GM12878 (cell line): ENCODE data around the gene FAM222A.

Experiments
- POLR2A ChIP-seq: IDR thresholded peaks from 2 replicates; pipeline ENCODE4 v1.6.1; 2011; ENCODE audit warnings: low read depth, mild to moderate bottlenecking, low read length
- RB1 ChIP-seq: fragments of 450-650 bp; formaldehyde crosslinking; IDR thresholded peaks from 2 replicates; pipeline ENCODE4 v1.6.1; 2017; ENCODE audit warnings: mild to moderate bottlenecking, borderline replicate concordance
- YBX1 ChIP-seq: fragments of 450-650 bp; IDR thresholded peaks from 2 replicates; pipeline ENCODE4 v1.6.1; 2016; ENCODE audit warnings: antibody characterized with exemption
- YY1 ChIP-seq: IDR thresholded peaks from 2 replicates; pipeline ENCODE4 v1.6.1; 2011; ENCODE audit warnings: low read depth, mild to moderate bottlenecking, low read length
- TF ChIP-seq, protein P1 (sequence below): fragments of 450-650 bp; formaldehyde crosslinking; IDR thresholded peaks from 2 replicates; pipeline ENCODE4 v1.4.0; 2022; ENCODE audit warnings: mild to moderate bottlenecking, moderate library complexity
- TF ChIP-seq, protein P2 (sequence below): fragments of 450-650 bp; IDR thresholded peaks from 2 replicates; pipeline ENCODE4 v1.6.1; 2017; ENCODE audit warnings: antibody characterized with exemption, mild to moderate bottlenecking, moderate library complexity
- TF ChIP-seq, protein P3 (sequence below): fragments of 450-650 bp; IDR thresholded peaks from 2 replicates; pipeline ENCODE4 v1.6.1; 2017; ENCODE audit warnings: mild to moderate bottlenecking
- TF ChIP-seq, protein P4 (sequence below), 3 experiments: IDR thresholded peaks in 2 of 3; conservative IDR thresholded peaks in 1 of 3; 2 replicates each; pipeline ENCODE4 v1.5.1; 2011; ENCODE audit warnings: low read depth in 3 of 3, low read length in 3 of 3, mild to moderate bottlenecking in 3 of 3, control low read depth in 2 of 3, moderate library complexity in 2 of 3, inconsistent platforms in 1 of 3, mixed read lengths in 1 of 3; ENCODE audit not compliant: control insufficient read depth in 2 of 3, insufficient read depth in 1 of 3; ENCODE audit errors: extremely low read depth in 1 of 3
- TF ChIP-seq, protein P5 (sequence below): fragments of 450-650 bp; IDR thresholded peaks from 2 replicates; pipeline ENCODE4 v1.6.1; 2017; ENCODE audit warnings: low read depth, mild to moderate bottlenecking, moderate library complexity

DNA sequence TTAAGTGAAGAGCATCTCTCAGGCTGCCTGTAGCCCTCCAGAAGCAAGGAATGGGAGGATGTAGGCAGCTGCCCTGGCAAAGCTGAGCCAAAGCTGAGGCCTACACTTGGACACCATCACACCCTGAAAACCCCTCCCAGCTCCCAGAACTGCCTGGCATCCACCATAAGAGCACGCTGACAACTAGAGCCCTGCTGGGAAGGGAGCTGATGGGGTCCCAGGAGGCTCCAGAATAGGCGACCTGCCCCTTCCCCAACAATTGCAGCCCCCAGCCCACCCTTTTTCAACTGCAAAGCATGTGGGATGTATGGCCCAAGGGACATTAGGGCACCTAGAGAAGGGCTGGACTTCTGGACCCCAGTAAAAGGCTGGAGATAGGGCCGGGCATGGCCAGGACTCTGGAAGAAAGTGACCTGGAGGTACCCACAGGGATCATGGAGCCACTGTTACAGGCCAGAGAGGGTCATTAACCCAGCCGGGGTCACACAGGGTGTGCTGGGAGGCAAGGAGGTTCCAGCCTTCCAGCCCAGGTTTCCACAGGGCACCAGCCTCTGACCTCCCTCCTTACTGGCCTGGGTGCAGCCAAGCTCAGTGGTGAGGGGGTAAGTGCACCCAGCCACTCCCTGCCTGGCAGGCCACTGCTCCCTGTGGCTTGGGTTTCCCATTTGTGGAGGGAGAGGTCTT lies 27.8 kb downstream of the FAM222A start:
- no peak for TF ChIP-seq POLR2A
- TF ChIP-seq, protein P1, sequence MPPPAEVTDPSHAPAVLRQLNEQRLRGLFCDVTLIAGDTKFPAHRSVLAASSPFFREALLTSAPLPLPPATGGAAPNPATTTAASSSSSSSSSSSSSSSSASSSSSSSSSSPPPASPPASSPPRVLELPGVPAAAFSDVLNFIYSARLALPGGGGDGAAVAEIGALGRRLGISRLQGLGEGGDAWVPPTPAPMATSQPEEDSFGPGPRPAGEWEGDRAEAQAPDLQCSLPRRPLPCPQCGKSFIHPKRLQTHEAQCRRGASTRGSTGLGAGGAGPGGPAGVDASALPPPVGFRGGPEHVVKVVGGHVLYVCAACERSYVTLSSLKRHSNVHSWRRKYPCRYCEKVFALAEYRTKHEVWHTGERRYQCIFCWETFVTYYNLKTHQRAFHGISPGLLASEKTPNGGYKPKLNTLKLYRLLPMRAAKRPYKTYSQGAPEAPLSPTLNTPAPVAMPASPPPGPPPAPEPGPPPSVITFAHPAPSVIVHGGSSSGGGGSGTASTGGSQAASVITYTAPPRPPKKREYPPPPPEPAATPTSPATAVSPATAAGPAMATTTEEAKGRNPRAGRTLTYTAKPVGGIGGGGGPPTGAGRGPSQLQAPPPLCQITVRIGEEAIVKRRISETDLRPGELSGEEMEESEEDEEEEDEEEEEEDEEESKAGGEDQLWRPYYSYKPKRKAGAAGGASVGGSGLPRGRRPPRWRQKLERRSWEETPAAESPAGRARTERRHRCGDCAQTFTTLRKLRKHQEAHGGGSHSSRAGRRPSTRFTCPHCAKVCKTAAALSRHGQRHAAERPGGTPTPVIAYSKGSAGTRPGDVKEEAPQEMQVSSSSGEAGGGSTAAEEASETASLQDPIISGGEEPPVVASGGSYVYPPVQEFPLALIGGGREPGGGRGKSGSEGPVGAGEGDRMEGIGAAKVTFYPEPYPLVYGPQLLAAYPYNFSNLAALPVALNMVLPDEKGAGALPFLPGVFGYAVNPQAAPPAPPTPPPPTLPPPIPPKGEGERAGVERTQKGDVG: no peak
- TF ChIP-seq, protein P2, sequence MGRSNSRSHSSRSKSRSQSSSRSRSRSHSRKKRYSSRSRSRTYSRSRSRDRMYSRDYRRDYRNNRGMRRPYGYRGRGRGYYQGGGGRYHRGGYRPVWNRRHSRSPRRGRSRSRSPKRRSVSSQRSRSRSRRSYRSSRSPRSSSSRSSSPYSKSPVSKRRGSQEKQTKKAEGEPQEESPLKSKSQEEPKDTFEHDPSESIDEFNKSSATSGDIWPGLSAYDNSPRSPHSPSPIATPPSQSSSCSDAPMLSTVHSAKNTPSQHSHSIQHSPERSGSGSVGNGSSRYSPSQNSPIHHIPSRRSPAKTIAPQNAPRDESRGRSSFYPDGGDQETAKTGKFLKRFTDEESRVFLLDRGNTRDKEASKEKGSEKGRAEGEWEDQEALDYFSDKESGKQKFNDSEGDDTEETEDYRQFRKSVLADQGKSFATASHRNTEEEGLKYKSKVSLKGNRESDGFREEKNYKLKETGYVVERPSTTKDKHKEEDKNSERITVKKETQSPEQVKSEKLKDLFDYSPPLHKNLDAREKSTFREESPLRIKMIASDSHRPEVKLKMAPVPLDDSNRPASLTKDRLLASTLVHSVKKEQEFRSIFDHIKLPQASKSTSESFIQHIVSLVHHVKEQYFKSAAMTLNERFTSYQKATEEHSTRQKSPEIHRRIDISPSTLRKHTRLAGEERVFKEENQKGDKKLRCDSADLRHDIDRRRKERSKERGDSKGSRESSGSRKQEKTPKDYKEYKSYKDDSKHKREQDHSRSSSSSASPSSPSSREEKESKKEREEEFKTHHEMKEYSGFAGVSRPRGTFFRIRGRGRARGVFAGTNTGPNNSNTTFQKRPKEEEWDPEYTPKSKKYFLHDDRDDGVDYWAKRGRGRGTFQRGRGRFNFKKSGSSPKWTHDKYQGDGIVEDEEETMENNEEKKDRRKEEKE: no peak
- TF ChIP-seq YY1: no peak
- TF ChIP-seq YBX1: no peak
- TF ChIP-seq, protein P3, sequence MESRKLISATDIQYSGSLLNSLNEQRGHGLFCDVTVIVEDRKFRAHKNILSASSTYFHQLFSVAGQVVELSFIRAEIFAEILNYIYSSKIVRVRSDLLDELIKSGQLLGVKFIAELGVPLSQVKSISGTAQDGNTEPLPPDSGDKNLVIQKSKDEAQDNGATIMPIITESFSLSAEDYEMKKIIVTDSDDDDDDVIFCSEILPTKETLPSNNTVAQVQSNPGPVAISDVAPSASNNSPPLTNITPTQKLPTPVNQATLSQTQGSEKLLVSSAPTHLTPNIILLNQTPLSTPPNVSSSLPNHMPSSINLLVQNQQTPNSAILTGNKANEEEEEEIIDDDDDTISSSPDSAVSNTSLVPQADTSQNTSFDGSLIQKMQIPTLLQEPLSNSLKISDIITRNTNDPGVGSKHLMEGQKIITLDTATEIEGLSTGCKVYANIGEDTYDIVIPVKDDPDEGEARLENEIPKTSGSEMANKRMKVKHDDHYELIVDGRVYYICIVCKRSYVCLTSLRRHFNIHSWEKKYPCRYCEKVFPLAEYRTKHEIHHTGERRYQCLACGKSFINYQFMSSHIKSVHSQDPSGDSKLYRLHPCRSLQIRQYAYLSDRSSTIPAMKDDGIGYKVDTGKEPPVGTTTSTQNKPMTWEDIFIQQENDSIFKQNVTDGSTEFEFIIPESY: no peak
- TF ChIP-seq, protein P4, sequence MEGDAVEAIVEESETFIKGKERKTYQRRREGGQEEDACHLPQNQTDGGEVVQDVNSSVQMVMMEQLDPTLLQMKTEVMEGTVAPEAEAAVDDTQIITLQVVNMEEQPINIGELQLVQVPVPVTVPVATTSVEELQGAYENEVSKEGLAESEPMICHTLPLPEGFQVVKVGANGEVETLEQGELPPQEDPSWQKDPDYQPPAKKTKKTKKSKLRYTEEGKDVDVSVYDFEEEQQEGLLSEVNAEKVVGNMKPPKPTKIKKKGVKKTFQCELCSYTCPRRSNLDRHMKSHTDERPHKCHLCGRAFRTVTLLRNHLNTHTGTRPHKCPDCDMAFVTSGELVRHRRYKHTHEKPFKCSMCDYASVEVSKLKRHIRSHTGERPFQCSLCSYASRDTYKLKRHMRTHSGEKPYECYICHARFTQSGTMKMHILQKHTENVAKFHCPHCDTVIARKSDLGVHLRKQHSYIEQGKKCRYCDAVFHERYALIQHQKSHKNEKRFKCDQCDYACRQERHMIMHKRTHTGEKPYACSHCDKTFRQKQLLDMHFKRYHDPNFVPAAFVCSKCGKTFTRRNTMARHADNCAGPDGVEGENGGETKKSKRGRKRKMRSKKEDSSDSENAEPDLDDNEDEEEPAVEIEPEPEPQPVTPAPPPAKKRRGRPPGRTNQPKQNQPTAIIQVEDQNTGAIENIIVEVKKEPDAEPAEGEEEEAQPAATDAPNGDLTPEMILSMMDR (IDR thresholded peaks at IDR 0.05 in 2 of 3, conservative IDR thresholded peaks at IDR 0.05 in 1 of 3; ENCODE audit: control insufficient read depth in 2 of 3, extremely low read depth in 1 of 3, insufficient read depth in 1 of 3, low read depth in 3 of 3, low read length in 3 of 3): no peak
- TF ChIP-seq RB1: no peak
- TF ChIP-seq, protein P5, sequence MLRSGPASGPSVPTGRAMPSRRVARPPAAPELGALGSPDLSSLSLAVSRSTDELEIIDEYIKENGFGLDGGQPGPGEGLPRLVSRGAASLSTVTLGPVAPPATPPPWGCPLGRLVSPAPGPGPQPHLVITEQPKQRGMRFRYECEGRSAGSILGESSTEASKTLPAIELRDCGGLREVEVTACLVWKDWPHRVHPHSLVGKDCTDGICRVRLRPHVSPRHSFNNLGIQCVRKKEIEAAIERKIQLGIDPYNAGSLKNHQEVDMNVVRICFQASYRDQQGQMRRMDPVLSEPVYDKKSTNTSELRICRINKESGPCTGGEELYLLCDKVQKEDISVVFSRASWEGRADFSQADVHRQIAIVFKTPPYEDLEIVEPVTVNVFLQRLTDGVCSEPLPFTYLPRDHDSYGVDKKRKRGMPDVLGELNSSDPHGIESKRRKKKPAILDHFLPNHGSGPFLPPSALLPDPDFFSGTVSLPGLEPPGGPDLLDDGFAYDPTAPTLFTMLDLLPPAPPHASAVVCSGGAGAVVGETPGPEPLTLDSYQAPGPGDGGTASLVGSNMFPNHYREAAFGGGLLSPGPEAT: no peak
